Measurements from ENCODE around the gene COASY.

DNA sequence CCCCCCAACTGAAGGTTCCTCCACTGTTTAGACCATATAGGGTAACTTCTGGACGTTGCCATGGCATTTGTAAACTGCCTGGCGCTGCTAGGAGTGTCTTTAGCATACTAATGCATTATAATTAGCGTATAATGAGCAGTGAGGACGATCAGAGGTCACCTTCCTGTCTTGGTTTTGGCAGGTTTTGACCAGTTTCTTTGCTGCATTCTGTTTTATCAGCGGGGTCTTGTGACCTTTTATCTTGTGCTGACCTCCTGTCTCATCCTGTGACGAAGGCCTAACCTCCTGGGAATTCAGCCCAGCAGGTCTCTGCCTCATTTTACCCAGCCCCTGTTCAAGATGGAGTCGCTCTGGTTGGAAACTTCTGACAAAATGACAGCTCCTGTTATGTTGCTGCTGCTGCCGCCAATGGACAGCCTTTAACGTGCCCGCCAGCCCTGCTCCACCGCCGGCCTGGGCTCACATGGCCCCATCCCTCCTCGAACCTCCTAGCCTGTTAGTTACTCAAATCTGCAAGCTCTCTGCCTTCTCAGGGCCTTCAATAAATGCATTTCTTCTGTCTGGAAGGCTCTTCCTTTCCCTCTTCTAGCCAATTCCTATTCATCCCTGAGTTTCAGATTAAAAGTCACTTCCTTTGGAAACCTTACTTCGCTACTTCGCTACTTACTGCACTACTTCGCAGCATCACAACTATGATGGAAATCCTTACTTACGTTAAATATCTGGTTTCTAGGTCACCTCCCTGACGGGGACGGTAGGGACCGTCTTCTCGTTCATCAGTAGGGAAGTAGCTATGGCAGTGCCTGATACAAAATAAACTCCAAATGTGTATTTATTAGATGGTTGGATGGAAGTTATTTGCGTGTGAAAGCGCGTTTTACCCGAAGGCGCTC lies 26.5 kb upstream of the COASY start:
- TF ChIP-seq, protein P1, sequence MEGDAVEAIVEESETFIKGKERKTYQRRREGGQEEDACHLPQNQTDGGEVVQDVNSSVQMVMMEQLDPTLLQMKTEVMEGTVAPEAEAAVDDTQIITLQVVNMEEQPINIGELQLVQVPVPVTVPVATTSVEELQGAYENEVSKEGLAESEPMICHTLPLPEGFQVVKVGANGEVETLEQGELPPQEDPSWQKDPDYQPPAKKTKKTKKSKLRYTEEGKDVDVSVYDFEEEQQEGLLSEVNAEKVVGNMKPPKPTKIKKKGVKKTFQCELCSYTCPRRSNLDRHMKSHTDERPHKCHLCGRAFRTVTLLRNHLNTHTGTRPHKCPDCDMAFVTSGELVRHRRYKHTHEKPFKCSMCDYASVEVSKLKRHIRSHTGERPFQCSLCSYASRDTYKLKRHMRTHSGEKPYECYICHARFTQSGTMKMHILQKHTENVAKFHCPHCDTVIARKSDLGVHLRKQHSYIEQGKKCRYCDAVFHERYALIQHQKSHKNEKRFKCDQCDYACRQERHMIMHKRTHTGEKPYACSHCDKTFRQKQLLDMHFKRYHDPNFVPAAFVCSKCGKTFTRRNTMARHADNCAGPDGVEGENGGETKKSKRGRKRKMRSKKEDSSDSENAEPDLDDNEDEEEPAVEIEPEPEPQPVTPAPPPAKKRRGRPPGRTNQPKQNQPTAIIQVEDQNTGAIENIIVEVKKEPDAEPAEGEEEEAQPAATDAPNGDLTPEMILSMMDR (conservative IDR thresholded peaks at IDR 0.05; ENCODE audit: low read depth in 2 of 2) = no peak
- TF ChIP-seq EZH2 (IDR thresholded peaks at IDR 0.05; ENCODE audit: low read depth, unreplicated experiment) = no peak
- no peak for TF ChIP-seq EZH2phosphoT487 (IDR thresholded peaks at IDR 0.05; ENCODE audit: unreplicated experiment)
- TF ChIP-seq POLR2AphosphoS5 (IDR thresholded peaks at IDR 0.05; ENCODE audit: low read depth) = no peak
- no peak for TF ChIP-seq JUNB (IDR thresholded peaks at IDR 0.05; ENCODE audit: unreplicated experiment)
- TF ChIP-seq, protein P2, sequence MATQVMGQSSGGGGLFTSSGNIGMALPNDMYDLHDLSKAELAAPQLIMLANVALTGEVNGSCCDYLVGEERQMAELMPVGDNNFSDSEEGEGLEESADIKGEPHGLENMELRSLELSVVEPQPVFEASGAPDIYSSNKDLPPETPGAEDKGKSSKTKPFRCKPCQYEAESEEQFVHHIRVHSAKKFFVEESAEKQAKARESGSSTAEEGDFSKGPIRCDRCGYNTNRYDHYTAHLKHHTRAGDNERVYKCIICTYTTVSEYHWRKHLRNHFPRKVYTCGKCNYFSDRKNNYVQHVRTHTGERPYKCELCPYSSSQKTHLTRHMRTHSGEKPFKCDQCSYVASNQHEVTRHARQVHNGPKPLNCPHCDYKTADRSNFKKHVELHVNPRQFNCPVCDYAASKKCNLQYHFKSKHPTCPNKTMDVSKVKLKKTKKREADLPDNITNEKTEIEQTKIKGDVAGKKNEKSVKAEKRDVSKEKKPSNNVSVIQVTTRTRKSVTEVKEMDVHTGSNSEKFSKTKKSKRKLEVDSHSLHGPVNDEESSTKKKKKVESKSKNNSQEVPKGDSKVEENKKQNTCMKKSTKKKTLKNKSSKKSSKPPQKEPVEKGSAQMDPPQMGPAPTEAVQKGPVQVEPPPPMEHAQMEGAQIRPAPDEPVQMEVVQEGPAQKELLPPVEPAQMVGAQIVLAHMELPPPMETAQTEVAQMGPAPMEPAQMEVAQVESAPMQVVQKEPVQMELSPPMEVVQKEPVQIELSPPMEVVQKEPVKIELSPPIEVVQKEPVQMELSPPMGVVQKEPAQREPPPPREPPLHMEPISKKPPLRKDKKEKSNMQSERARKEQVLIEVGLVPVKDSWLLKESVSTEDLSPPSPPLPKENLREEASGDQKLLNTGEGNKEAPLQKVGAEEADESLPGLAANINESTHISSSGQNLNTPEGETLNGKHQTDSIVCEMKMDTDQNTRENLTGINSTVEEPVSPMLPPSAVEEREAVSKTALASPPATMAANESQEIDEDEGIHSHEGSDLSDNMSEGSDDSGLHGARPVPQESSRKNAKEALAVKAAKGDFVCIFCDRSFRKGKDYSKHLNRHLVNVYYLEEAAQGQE (IDR thresholded peaks at IDR 0.05; ENCODE audit: unreplicated experiment) = no peak
- no peak for TF ChIP-seq NANOG (IDR thresholded peaks at IDR 0.05; ENCODE audit: borderline replicate concordance)
- TF ChIP-seq, protein P3, sequence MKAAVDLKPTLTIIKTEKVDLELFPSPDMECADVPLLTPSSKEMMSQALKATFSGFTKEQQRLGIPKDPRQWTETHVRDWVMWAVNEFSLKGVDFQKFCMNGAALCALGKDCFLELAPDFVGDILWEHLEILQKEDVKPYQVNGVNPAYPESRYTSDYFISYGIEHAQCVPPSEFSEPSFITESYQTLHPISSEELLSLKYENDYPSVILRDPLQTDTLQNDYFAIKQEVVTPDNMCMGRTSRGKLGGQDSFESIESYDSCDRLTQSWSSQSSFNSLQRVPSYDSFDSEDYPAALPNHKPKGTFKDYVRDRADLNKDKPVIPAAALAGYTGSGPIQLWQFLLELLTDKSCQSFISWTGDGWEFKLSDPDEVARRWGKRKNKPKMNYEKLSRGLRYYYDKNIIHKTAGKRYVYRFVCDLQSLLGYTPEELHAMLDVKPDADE (IDR thresholded peaks at IDR 0.05) = no peak
- no peak for TF ChIP-seq STAT1 (IDR thresholded peaks at IDR 0.05; ENCODE audit: unreplicated experiment)
- TF ChIP-seq ZNF114 (CRISPR knock-in tag; IDR thresholded peaks at IDR 0.05) = no peak
- TF ChIP-seq, protein P4, sequence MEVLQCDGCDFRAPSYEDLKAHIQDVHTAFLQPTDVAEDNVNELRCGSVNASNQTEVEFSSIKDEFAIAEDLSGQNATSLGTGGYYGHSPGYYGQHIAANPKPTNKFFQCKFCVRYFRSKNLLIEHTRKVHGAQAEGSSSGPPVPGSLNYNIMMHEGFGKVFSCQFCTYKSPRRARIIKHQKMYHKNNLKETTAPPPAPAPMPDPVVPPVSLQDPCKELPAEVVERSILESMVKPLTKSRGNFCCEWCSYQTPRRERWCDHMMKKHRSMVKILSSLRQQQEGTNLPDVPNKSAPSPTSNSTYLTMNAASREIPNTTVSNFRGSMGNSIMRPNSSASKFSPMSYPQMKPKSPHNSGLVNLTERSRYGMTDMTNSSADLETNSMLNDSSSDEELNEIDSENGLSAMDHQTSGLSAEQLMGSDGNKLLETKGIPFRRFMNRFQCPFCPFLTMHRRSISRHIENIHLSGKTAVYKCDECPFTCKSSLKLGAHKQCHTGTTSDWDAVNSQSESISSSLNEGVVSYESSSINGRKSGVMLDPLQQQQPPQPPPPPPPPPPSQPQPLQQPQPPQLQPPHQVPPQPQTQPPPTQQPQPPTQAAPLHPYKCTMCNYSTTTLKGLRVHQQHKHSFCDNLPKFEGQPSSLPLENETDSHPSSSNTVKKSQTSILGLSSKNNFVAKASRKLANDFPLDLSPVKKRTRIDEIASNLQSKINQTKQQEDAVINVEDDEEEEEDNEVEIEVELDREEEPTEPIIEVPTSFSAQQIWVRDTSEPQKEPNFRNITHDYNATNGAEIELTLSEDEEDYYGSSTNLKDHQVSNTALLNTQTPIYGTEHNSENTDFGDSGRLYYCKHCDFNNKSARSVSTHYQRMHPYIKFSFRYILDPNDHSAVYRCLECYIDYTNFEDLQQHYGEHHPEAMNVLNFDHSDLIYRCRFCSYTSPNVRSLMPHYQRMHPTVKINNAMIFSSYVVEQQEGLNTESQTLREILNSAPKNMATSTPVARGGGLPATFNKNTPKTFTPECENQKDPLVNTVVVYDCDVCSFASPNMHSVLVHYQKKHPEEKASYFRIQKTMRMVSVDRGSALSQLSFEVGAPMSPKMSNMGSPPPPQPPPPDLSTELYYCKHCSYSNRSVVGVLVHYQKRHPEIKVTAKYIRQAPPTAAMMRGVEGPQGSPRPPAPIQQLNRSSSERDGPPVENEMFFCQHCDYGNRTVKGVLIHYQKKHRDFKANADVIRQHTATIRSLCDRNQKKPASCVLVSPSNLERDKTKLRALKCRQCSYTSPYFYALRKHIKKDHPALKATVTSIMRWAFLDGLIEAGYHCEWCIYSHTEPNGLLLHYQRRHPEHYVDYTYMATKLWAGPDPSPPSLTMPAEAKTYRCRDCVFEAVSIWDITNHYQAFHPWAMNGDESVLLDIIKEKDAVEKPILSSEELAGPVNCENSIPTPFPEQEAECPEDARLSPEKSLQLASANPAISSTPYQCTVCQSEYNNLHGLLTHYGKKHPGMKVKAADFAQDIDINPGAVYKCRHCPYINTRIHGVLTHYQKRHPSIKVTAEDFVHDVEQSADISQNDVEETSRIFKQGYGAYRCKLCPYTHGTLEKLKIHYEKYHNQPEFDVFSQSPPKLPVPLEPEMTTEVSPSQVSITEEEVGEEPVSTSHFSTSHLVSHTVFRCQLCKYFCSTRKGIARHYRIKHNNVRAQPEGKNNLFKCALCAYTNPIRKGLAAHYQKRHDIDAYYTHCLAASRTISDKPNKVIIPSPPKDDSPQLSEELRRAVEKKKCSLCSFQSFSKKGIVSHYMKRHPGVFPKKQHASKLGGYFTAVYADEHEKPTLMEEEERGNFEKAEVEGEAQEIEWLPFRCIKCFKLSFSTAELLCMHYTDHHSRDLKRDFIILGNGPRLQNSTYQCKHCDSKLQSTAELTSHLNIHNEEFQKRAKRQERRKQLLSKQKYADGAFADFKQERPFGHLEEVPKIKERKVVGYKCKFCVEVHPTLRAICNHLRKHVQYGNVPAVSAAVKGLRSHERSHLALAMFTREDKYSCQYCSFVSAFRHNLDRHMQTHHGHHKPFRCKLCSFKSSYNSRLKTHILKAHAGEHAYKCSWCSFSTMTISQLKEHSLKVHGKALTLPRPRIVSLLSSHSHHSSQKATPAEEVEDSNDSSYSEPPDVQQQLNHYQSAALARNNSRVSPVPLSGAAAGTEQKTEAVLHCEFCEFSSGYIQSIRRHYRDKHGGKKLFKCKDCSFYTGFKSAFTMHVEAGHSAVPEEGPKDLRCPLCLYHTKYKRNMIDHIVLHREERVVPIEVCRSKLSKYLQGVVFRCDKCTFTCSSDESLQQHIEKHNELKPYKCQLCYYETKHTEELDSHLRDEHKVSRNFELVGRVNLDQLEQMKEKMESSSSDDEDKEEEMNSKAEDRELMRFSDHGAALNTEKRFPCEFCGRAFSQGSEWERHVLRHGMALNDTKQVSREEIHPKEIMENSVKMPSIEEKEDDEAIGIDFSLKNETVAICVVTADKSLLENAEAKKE (CRISPR knock-in tag; IDR thresholded peaks at IDR 0.05) = no peak

Measured in GM23338 (cell line).